BLaER1 (cell line): ENCODE results near the gene GABRD.

Source experiments
- H3K27ac ChIP-seq: shearing (Covaris generic); formaldehyde crosslinking; 2 replicates; pipeline ENCODE4 v1.8.1; 2022
- H3K27me3 ChIP-seq: shearing (Covaris generic); formaldehyde crosslinking; 2 replicates; pipeline ENCODE4 v1.8.1; 2022
- H3K36me3 ChIP-seq: shearing (Covaris generic); formaldehyde crosslinking; 2 replicates; pipeline ENCODE4 v1.8.1; 2022
- H3K4me1 ChIP-seq: shearing (Covaris generic); formaldehyde crosslinking; 2 replicates; pipeline ENCODE4 v1.8.1; 2022
- H3K4me2 ChIP-seq: shearing (Covaris generic); formaldehyde crosslinking; 2 replicates; pipeline ENCODE4 v1.8.1; 2022
- H3K4me3 ChIP-seq: shearing (Covaris generic); formaldehyde crosslinking; 2 replicates; pipeline ENCODE4 v1.8.1; 2022
- H3K9ac ChIP-seq: shearing (Covaris generic); formaldehyde crosslinking; 2 replicates; pipeline ENCODE4 v1.8.1; 2022
- H3K9me3 ChIP-seq: shearing (Covaris generic); formaldehyde crosslinking; 2 replicates; pipeline ENCODE4 v1.8.1; 2022
- H4K20me1 ChIP-seq: shearing (Covaris generic); formaldehyde crosslinking; 2 replicates; pipeline ENCODE4 v1.8.1; 2022
- Cebpa-rat ChIP-seq: shearing (Covaris generic); IDR thresholded peaks from 2 replicates; pipeline ENCODE4 v1.8.1; 2022

The GABRD gene, protein sequence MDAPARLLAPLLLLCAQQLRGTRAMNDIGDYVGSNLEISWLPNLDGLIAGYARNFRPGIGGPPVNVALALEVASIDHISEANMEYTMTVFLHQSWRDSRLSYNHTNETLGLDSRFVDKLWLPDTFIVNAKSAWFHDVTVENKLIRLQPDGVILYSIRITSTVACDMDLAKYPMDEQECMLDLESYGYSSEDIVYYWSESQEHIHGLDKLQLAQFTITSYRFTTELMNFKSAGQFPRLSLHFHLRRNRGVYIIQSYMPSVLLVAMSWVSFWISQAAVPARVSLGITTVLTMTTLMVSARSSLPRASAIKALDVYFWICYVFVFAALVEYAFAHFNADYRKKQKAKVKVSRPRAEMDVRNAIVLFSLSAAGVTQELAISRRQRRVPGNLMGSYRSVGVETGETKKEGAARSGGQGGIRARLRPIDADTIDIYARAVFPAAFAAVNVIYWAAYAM

DNA sequence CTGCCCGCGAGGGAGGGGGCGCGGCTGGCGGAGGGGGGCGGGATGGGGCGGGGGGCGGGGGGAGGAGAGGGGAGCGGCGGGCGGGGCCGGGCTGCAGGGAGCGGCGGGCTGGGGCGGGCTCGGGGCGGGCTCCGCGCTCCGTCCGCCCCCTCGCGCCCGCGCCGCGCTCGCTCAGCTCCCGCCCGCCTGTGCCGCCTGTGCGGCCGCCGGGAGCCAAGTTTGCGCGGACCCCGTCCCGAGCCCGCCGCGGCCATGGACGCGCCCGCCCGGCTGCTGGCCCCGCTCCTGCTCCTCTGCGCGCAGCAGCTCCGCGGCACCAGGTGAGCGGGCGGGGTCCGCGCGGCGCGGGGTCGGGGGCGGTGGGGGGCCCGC is at the start of gene GABRD:
Gene GABRD (plus strand): TSS at position 174 of the 372 bp plus-strand sequence. CDS start 79 bp downstream, at position 253.
- H3K4me1 ChIP-seq, result peaks cover 74% of the 10 kb centered on the region
- no peak within 1 kb of the TSS for H3K27ac ChIP-seq
- peaks cover 60% of the 10 kb centered on the region for H3K27me3 ChIP-seq
- peak within 1 kb of the TSS; percentile 65 for H3K4me3 ChIP-seq
- TF ChIP-seq Cebpa-rat, result no peak
- H3K9ac ChIP-seq, result peak within 1 kb of the TSS; percentile 58; the same call in 1 of the 2 replicates
- H3K36me3 ChIP-seq, result no peaks in the 10 kb centered on the region
- H3K4me2 ChIP-seq, result peak within 1 kb of the TSS; percentile 99
- H4K20me1 ChIP-seq, result peaks cover 11% of the 10 kb centered on the region; the same call in 1 of the 2 replicates
- no peaks in the 10 kb centered on the region for H3K9me3 ChIP-seq

DNA sequence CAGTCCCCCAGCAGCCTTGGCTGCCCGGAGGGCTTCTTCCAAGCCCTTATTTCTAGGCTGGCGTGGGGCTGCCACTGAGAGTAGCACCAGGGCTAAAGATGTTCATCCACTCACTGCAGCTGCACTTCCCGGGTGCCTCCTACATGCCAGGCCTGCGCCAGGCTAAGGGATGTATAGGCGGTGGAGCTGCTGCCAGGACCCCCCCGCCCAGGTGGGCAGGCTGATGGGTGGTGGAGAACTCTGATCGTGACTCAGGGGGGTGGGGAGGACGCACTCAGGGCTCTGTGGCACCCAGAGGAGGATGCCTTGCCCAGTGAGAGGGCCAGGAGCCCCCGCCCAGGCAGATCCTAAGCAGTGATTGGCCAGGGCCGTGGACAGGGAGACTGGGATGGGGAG is 49.6 kb upstream of the GABRD start:
- Histone ChIP-seq H3K4me1 (peaks cover 53% of the 10 kb centered on the region), H4K20me1 (no peaks in the 10 kb centered on the region), H3K36me3 (no peaks in the 10 kb centered on the region), H3K9me3 (no peaks in the 10 kb centered on the region), H3K9ac (no peak overlapping the region), H3K27me3 (peaks cover 15% of the 10 kb centered on the region; the same call in 1 of the 2 replicates), H3K4me3 (no peak overlapping the region), H3K4me2 (no peak overlapping the region), H3K27ac (no peak overlapping the region)
- no peak for TF ChIP-seq Cebpa-rat

DNA sequence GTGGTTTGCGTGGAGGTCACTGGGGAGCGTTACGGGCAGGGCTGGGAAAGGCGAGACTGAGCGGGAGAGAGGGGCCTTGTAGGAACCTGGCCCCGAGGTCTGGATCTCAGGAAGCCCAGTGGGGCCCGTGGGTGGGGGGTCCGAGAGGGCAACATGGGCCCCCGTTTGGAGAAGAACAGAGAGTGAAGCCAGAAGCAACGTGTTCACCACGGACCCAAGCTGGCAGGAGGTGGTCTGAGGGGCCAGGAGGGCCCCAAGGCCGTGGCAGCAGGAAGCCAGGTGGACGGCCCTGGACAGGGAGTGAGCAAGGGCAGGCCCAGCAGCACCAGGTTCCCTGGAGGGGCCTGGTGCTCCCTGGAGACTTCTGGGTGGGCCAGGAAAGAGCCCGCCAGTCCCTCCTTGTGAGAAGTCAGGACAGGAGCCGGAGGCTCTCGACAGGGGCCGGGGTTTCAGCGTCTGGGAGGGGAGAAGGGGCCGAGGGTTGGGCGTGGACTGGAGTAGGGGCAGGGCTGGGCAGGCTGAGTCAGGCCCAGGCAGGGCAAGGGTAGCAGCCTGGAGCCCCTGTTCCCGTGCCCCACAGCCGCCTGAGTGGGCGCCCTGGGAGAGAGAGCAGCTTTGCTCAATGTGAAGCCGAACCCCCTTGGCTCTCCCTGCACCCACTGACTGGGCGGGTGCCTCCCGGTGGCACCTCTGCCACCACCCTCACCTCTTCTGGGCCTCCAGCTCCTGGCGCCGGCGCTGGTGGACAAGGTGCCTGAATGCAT is 49.0 kb upstream of the GABRD start:
- Histone ChIP-seq H3K27ac (no peak overlapping the region), H3K9ac (no peak overlapping the region), H3K36me3 (no peaks in the 10 kb centered on the region), H3K27me3 (peaks cover 13% of the 10 kb centered on the region; the same call in 1 of the 2 replicates), H4K20me1 (no peaks in the 10 kb centered on the region), H3K4me1 (peaks cover 52% of the 10 kb centered on the region), H3K4me2 (peak overlapping the region; percentile 9; the same call in 1 of the 2 replicates), H3K9me3 (no peaks in the 10 kb centered on the region), H3K4me3 (no peak overlapping the region)
- TF ChIP-seq Cebpa-rat, result no peak

DNA sequence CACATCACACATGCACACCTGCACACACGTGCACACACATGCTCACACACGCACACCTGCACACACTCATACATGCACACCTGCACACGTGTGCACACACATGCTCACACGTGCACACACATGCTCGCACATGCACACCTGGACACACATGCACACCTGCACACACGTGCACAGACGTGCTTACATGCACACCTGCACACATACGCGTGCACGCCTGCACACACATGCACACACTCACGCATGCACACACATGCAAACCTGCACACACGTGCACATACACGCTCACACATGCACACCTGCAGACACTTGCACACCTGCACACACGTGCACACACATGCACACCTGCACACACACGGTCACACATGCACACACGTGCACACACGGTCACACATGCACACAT is 48.1 kb upstream of the GABRD start:
- Histone ChIP-seq H3K9ac (no peak overlapping the region), H3K36me3 (no peaks in the 10 kb centered on the region), H3K27me3 (peaks cover 4% of the 10 kb centered on the region; the same call in 1 of the 2 replicates), H3K9me3 (no peaks in the 10 kb centered on the region), H3K4me2 (no peak overlapping the region), H3K4me3 (no peak overlapping the region), H3K27ac (no peak overlapping the region), H4K20me1 (no peaks in the 10 kb centered on the region), H3K4me1 (peaks cover 52% of the 10 kb centered on the region)
- no peak for TF ChIP-seq Cebpa-rat

DNA sequence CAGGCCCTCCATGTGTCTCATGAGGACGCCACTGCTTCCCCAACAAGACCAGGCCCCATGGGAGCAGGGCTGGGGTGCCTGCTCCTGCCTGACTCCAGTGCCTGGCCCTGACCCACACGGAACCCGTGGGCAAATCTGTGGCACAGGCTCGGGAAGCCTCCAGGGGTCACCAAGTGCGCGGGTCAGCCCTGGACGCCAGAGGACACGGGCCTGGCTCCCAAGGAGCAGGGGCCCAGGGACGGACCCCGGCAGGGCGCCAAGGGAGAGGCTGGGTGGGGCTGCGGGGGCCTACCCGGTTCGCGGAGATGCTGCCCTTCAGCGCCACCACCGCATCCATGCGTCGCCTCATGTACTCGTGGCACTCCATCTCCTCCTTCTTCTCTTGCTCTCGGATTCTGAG is 47.5 kb upstream of the GABRD start:
- no peak overlapping the region for H3K4me2 ChIP-seq
- H3K9ac ChIP-seq, result no peak overlapping the region
- TF ChIP-seq Cebpa-rat, result no peak
- H3K9me3 ChIP-seq, result no peaks in the 10 kb centered on the region
- no peak overlapping the region for H3K27ac ChIP-seq
- H3K36me3 ChIP-seq, result no peaks in the 10 kb centered on the region
- no peaks in the 10 kb centered on the region for H3K27me3 ChIP-seq
- H4K20me1 ChIP-seq, result no peaks in the 10 kb centered on the region
- no peak overlapping the region for H3K4me3 ChIP-seq
- H3K4me1 ChIP-seq, result peaks cover 52% of the 10 kb centered on the region

DNA sequence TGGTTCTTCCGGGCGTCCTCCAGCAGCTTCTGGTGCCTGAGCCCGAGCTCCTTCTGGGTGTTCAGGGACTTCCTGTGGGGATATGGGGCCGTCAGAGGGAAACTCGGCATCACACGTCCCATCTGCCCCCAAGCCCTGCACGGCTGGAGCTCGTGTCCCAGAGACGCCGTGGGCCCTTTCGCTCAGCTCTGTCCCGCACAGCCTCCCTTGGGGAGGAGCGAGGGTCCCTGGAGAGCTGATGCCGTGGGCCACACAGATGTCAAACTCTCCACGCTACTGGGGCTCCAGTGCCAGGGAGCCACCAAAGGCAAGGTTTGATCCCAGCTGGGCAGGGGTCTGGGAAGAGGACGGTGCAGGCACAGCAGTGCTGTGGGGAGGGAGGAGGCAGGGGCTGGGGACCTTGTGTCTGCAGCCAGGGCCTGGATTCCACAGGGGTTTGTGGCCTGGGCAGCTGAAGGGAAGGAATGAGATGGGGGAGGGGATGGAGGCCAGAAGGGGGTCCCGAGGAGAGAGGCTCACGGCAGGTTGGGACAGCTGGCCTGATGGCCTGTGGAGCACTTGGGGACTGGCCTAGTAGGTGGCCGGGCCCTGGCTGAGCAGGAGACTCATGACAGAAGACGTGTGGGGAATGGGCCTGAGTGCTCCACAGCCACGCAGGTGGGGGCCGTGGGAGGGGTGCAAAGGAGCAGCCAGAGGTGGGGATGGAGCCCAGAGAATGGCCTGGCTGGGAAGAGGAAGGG is 46.0 kb upstream of the GABRD start:
- Histone ChIP-seq H3K4me1 (peaks cover 60% of the 10 kb centered on the region), H3K4me2 (peak overlapping the region; percentile 87), H4K20me1 (no peaks in the 10 kb centered on the region), H3K4me3 (peak overlapping the region; percentile 6; the same call in 1 of the 2 replicates), H3K27ac (peak overlapping the region; percentile 57), H3K36me3 (no peaks in the 10 kb centered on the region), H3K27me3 (no peaks in the 10 kb centered on the region), H3K9ac (no peak overlapping the region; the same call in 1 of the 2 replicates), H3K9me3 (no peaks in the 10 kb centered on the region)
- TF ChIP-seq Cebpa-rat, result no peak

DNA sequence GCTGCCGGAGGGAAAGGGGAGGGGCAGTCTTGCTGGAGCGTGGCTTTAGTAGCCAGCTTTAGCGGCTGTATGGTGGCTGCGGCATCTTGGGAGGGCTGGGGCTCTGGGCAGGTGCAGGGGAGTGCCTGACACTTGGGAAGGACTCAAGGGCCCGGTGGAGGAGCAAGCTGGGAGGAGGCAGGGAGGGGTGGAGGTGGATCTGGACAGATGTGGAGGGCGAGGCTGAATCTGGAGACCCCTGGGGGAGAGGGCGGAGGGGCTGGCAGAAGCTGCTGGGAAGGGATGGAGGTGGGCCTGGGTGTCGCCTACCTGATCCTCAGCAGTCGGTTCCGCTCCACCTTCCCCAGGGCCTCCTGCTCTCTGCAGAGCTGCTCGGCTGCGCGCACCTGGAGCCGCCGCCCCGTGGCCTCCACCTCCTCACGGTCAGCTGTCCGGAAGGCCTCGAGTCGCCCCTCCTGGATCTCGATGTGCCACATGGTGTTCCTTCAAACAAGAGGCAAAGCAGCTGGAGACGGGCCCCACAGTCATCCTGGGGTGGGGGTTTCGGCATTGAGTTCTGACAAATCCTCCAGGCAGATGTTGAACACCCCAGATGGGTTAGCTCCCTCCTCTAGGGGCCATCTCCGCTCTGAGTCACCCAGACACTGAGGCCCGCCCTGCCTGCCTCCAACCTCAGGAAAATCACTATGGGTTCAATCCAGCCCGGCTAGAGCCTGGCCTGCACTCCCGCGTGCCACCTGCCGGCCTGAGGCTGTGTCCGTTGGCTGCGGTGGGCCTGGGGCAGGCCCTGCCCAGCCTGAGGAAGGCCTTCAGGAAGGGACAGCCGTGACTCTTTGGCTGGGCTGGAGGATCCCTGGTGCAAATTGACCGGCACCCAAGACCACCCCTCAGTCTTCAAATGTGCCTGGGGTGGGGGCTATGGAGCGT is 45.2 kb upstream of the GABRD start:
- H3K27me3 ChIP-seq, result no peaks in the 10 kb centered on the region
- peak overlapping the region; percentile 57; the same call in 1 of the 2 replicates for H3K27ac ChIP-seq
- peaks cover 60% of the 10 kb centered on the region for H3K4me1 ChIP-seq
- no peaks in the 10 kb centered on the region for H3K36me3 ChIP-seq
- no peak for TF ChIP-seq Cebpa-rat
- peak overlapping the region; percentile 87 for H3K4me2 ChIP-seq
- no peaks in the 10 kb centered on the region for H3K9me3 ChIP-seq
- no peak overlapping the region; the same call in 1 of the 2 replicates for H3K4me3 ChIP-seq
- no peak overlapping the region; the same call in 1 of the 2 replicates for H3K9ac ChIP-seq
- no peaks in the 10 kb centered on the region for H4K20me1 ChIP-seq

DNA sequence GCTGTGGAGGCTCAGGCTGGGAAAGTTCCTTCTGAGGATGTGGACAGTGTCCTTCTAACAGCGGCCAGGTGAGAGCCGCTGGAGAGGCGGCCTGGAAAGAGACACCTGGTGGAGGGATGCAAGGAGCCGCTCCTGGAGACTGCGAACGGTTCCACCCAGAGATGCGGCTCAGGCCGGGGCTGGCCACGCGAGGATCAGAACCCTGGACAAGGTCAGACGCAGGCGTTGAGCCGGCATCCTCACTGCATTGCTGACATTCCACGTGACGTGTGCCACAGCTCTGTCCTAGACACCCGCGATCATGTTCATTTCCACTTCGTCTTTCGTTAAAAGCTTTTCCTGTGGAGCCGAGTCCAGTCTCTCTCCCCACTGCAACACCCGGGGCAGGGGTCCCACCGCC is 44.3 kb upstream of the GABRD start:
- Histone ChIP-seq H3K36me3 (no peaks in the 10 kb centered on the region), H3K9ac (no peak overlapping the region), H3K9me3 (no peaks in the 10 kb centered on the region), H4K20me1 (no peaks in the 10 kb centered on the region), H3K27ac (no peak overlapping the region), H3K4me3 (no peak overlapping the region), H3K27me3 (no peaks in the 10 kb centered on the region), H3K4me1 (peaks cover 60% of the 10 kb centered on the region), H3K4me2 (0 out of 2 replicates have a peak overlapping the region, but pooled peaks have one; percentile 87)
- TF ChIP-seq Cebpa-rat, result no peak
